H1 (cell line): ENCODE measurements around the gene YAF2. TPM values are rescaled to one million over a fixed set of nuclear protein-coding genes. Genes with fewer than 3 reads are reported as not detected.

Source experiments
- BRCA1 ChIP-seq: IDR thresholded peaks from 2 replicates; pipeline ENCODE4 v1.6.1; 2012; ENCODE audit warnings: low read depth, low read length, improper control_type of control experiment
- CEBPB ChIP-seq: IDR thresholded peaks from 2 replicates; pipeline ENCODE4 v1.6.1; 2012; ENCODE audit warnings: low read depth, low read length
- CHD1 ChIP-seq: IDR thresholded peaks from 2 replicates; pipeline ENCODE4 v1.6.1; 2012; ENCODE audit warnings: low read depth, low read length, improper control_type of control experiment
- CHD2 ChIP-seq: IDR thresholded peaks from 2 replicates; pipeline ENCODE4 v1.6.1; 2012; ENCODE audit warnings: low read length, improper control_type of control experiment
- CTCF ChIP-seq, 3 experiments: IDR thresholded peaks; 1 replicate in 2 of 3; 2 replicates in 1 of 3; pipeline versions ENCODE4 v1.5.1 to v1.6.1; 2011; ENCODE audit warnings: low read length in 3 of 3, mild to moderate bottlenecking in 3 of 3, inconsistent platforms in 2 of 3, low read depth in 1 of 3, moderate library complexity in 1 of 3; ENCODE audit not compliant: insufficient read depth in 1 of 3; ENCODE audit errors: control extremely low read depth in 1 of 3
- HDAC2 ChIP-seq, 2 experiments: fragments of 300-600 bp in 1 of 2; sonication (generic) in 1 of 2; IDR thresholded peaks; 2 replicates each; pipeline ENCODE4 v1.6.1; 2011 to 2012; ENCODE audit warnings: low read depth in 2 of 2, low read length in 2 of 2, mild to moderate bottlenecking in 2 of 2, moderate library complexity in 2 of 2, borderline replicate concordance in 1 of 2, inconsistent platforms in 1 of 2
- HDAC6 ChIP-seq: IDR thresholded peaks from one replicate; pipeline ENCODE4 v1.7.1; 2012; ENCODE audit warnings: low read depth, mild to moderate bottlenecking, inconsistent platforms, low read length, moderate library complexity
- POLR2A ChIP-seq, 2 experiments: IDR thresholded peaks; 1 replicate in 1 of 2; 2 replicates in 1 of 2; pipeline ENCODE4 v1.6.1; 2011; ENCODE audit warnings: low read depth in 2 of 2, low read length in 2 of 2, mild to moderate bottlenecking in 2 of 2; ENCODE audit errors: control extremely low read depth in 1 of 2
- RXRA ChIP-seq: IDR thresholded peaks from 2 replicates; pipeline ENCODE4 v1.6.1; 2011; ENCODE audit warnings: low read depth, mild to moderate bottlenecking, low read length, moderate library complexity; ENCODE audit not compliant: insufficient read depth
- SAP30 ChIP-seq: fragments of 300-600 bp; sonication (generic); IDR thresholded peaks from 2 replicates; pipeline ENCODE4 v1.7.1; 2012; ENCODE audit warnings: low read length, moderate library complexity, mild to moderate bottlenecking, inconsistent platforms; ENCODE audit not compliant: insufficient read depth, insufficient replicate concordance
- SIN3A ChIP-seq, 2 experiments: IDR thresholded peaks in 1 of 2; conservative IDR thresholded peaks in 1 of 2; 2 replicates each; pipeline ENCODE4 v1.6.1; 2011 to 2012; ENCODE audit warnings: low read length in 2 of 2, improper control_type of control experiment in 1 of 2, low read depth in 1 of 2, mild to moderate bottlenecking in 1 of 2
- SRF ChIP-seq: IDR thresholded peaks from 2 replicates; pipeline ENCODE4 v1.6.1; 2011; ENCODE audit warnings: mild to moderate bottlenecking, low read depth, low read length, moderate library complexity
- SUZ12 ChIP-seq: fragments of 200-600 bp; sonication (generic); IDR thresholded peaks from 2 replicates; pipeline ENCODE4 v1.6.1; 2012; ENCODE audit warnings: mild to moderate bottlenecking, inconsistent platforms, low read length, moderate library complexity, mixed read lengths
- TAF1 ChIP-seq: IDR thresholded peaks from 2 replicates; pipeline ENCODE4 v1.6.1; 2011; ENCODE audit warnings: mild to moderate bottlenecking, low read depth, low read length
- TBP ChIP-seq: IDR thresholded peaks from 2 replicates; pipeline ENCODE4 v1.6.1; 2011; ENCODE audit warnings: low read depth, low read length, improper control_type of control experiment
- ZNF274 ChIP-seq: IDR thresholded peaks from 2 replicates; pipeline ENCODE4 v1.7.0; 2012; ENCODE audit warnings: low read length, borderline replicate concordance; ENCODE audit errors: extremely low read depth
- polyA plus RNA-seq, 7 experiments: library from polyadenylated mRNA; depleted of rRNA in 3 of 7; stranded (reverse) in 5 of 7; unstranded in 2 of 7; fragments of >200 nt in 5 of 7; fragments of 200-250 nt in 2 of 7; gene quantifications; 1 replicate in 5 of 7; 2 replicates in 1 of 7; 4 replicates in 1 of 7; pipeline versions ENCODE4 v1.2.1 to v1.2.3, GENCODE V29; 2011 to 2013; ENCODE audit warnings: missing spikeins in 2 of 7, mixed read lengths in 2 of 7
- total RNA-seq: library from RNA; stranded (reverse); fragmentation: NEBNext Ultra II Directional; extraction: Animal tissue kit (Norgen Biotek cat#: 25700); gene quantifications from 2 replicates; pipeline ENCODE4 v1.2.1, GENCODE V29; 2021

The YAF2 gene
- total and polyA plus RNA-seq, 2 of the 8 experiments (the other 6 are each of a cell fraction or from before 2014, with no cell fraction given): 0.50 to 2.2 TPM

- TF ChIP-seq SIN3A (conservative IDR thresholded peaks at IDR 0.05 in 1 of 2, IDR thresholded peaks at IDR 0.05 in 1 of 2; ENCODE audit: low read depth in 1 of 2, low read length in 2 of 2): no peak
- no peak for TF ChIP-seq CHD2
- TF ChIP-seq ZNF274: no peak
- no peak for TF ChIP-seq SAP30
- peak in 2 of 3 experiments; percentile 8 to 42; a peak in 2 of 4 replicates for TF ChIP-seq CTCF (IDR thresholded peaks at IDR 0.05; ENCODE audit: control extremely low read depth in 1 of 3, insufficient read depth in 1 of 3, low read depth in 1 of 3, low read length in 3 of 3)
- no peak; the same call in 1 of the 2 replicates for TF ChIP-seq TBP
- TF ChIP-seq HDAC6: no peak
- no peak for TF ChIP-seq TAF1
- no peak for TF ChIP-seq POLR2A (IDR thresholded peaks at IDR 0.05; ENCODE audit: control extremely low read depth in 1 of 2, low read depth in 2 of 2, low read length in 2 of 2)
- no peak for TF ChIP-seq HDAC2 (IDR thresholded peaks at IDR 0.05; ENCODE audit: borderline replicate concordance in 1 of 2, low read depth in 2 of 2, low read length in 2 of 2)
- TF ChIP-seq RXRA: no peak
- no peak for TF ChIP-seq SRF
- no peak for TF ChIP-seq CEBPB
- no peak for TF ChIP-seq BRCA1
- peak; percentile 50 for TF ChIP-seq SUZ12
- no peak for TF ChIP-seq CHD1
These were observed 92.4 kb downstream of the YAF2 start (continued) for GRCh38 chr12:42145552-42146215.
